Raji (cell line): ENCODE data around the gene BUD13.

Source experiments
- POLR2A ChIP-seq: IDR thresholded peaks from 2 replicates; pipeline ENCODE4 v1.6.1; 2011; ENCODE audit warnings: low read depth, low read length, control low read depth; ENCODE audit not compliant: insufficient read depth

The BUD13 gene

DNA sequence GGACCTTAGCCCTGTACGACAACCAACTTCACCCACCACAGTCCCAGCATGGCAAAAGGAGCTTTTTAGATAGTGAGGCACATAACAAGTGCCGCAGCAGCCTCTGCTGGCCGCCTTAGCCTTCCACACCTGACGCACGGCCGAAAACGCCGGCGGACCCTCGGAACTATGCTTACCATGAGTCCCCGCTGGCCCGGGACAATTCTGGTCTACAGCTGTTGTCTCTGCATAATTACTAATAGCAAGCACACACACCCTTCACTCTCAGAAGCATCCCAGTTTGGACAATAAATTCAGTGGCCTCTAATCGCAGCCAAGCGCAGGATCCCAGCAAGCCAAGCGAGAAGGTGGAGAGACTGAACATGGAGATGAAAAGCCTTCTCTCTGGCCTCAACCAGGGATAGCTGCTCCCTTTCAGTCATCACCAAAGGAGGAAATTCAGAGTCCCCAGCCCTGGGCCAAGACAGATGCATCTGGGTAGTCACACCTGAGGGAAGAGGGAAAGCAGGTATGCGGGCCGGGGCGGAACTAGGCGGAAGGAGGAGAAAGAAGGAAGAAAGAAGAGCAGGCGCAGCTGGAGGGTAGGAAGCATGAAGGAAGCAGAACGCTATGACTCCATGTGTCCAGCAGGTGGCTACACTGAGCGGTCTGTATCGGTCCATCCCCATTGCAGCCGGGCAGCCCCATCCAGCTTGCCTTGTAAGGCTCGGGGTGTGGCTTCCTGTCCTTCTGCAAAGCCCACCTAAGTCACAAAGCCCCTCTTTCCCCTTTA, 40.3 kb downstream of the BUD13 start:
- TF ChIP-seq POLR2A, result no peak

- no peak for TF ChIP-seq POLR2A
Observed at GRCh38 chr11:116731821-116732220, 41.0 kb downstream of the BUD13 start.

DNA sequence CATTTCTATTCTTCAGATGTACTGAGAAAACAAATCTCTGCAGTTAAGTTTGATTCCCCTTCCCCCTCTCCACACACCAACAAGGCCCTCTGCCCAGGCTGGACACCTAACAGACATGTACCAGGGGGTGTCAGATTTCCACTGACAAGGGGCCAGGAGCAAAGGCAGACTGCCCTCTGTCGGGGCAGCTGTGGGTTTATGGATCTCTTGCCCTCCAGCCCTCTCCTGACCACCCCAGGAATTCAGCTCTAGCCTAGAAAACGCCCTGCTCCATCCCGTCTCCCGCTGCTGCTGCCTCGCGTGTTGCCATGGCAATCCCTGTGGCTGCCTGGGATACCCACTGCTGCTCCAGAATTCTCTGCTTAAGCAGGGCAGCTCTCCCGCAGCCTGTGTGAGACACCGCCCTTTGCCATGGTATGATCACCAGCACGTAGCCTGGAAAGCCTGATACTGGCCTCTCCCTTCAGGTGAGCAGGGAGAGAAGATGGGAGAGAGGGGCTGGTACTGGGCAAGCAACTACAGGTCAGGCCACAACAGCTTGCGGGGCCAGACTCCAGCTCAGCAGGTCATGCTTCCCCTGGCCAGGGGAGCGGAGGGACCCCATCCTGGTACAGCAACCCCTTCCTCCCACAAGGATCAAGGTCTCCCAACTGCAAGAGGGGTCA, 41.6 kb downstream of the BUD13 start:
- no peak for TF ChIP-seq POLR2A

GRCh38 chr11:116730601-116731000, 42.2 kb downstream of the BUD13 start:
- TF ChIP-seq POLR2A, result no peak

GRCh38 chr11:116730241-116730561, 42.6 kb downstream of the BUD13 start:
- TF ChIP-seq POLR2A, result no peak

GRCh38 chr11:116729501-116730240, 43.1 kb downstream of the BUD13 start:
- no peak for TF ChIP-seq POLR2A

DNA sequence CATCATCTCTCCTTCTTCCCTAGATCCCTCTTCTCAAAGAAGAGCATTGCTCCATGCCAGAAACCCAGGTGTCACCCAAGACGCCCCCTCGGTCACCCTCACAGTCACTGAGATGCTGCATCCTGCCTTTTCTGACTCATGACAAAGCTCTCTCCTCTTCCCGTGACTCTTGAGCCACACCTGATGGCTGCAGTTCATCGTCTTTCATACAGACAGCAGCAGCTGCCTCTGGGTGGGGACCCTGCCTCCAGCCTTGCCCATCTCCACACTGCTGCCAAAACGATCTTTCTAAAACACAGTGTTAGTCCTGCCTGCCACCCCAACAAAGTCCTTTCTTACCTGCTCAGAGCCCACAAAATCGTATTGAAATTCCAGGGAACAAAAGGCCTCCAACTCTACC, 44.8 kb downstream of the BUD13 start:
- no peak for TF ChIP-seq POLR2A

- TF ChIP-seq POLR2A, result no peak
Observed at GRCh38 chr11:116725434-116726221, 47.2 kb downstream of the BUD13 start.

DNA sequence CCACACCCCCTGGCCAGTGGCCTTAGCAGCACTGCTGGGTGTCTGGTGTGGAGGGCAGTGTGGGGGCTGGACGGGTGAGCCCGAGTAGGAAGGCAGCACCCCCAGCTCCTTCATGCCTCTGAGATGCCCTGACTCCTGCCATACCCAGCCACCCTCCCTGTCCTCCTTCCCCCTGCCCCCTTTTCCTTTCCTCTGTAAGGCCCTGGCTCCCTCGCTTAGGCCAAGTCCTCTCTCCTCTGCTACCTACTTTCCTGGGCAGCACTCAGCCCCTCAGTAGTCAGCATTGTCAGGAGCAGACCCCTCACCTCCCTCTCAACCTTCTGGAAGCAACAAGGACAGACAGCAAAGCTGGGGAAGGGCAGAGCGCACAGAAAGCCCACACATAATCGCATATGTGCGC, 48.0 kb downstream of the BUD13 start:
- no peak for TF ChIP-seq POLR2A

GRCh38 chr11:116723511-116723910, 49.3 kb downstream of the BUD13 start:
- TF ChIP-seq POLR2A, result no peak

- no peak for TF ChIP-seq POLR2A
Observed at GRCh38 chr11:116721988-116722387, 50.8 kb downstream of the BUD13 start.

DNA sequence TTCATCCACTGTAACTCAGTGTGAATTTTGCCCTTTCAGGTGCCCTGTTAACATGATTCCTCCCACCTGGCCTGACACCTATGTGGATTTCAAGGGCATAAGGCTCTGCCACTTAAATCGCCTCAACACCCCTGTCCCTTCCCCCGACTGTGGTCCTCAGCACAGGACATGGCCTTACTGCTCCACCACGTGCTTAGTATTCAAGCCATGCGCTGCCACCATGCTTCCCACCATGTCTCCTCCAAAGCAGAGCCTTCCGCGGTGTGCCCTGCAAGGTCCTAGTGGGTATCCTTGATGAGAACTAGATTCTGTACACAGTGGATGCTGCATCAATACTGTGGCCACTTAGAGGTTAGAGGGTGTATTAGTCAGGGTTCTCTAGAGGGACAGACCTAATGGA, 51.9 kb downstream of the BUD13 start:
- TF ChIP-seq POLR2A, result no peak

GRCh38 chr11:116718955-116719501, 53.8 kb downstream of the BUD13 start:
- no peak for TF ChIP-seq POLR2A

GRCh38 chr11:116716621-116717020, 56.2 kb downstream of the BUD13 start:
- no peak for TF ChIP-seq POLR2A

DNA sequence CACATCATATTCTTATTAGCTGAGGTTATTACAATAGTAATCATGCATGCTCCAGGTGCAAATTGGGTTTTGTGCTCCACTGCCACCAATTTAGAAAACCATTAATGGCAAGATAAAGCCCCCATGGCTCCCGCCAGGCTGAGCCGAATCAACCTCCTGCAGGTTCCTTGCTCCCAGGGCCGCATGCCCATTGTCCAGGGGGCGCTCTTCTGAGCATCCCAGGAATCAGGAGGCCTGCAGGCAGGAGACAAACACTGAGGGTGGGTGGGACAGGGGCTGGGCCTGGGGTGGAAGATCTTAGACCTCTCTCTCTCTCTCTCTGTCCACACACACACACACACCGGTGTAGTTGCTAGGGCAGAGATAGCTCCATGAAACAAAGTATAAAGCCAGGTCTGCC, 57.4 kb downstream of the BUD13 start:
- TF ChIP-seq POLR2A, result no peak

DNA sequence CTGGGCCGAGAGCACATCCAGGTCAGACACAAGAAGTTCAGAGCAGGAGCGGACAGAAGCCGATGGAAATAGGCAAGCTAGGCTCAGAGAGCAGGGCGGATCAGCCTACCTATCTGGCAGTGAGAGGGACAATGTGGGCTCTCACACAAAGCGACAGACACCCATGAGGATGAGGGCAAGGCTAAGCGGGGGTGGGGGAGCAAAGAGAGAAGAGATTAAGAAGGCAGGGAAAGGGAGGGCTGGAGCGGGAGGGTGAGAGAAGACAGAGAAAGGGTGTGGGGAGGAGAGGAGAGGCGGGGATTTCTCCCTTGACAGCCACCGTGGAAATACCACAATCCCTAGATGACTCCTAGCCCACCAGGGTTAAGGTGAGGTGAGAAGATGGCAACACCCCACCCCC, 57.9 kb downstream of the BUD13 start:
- no peak for TF ChIP-seq POLR2A

DNA sequence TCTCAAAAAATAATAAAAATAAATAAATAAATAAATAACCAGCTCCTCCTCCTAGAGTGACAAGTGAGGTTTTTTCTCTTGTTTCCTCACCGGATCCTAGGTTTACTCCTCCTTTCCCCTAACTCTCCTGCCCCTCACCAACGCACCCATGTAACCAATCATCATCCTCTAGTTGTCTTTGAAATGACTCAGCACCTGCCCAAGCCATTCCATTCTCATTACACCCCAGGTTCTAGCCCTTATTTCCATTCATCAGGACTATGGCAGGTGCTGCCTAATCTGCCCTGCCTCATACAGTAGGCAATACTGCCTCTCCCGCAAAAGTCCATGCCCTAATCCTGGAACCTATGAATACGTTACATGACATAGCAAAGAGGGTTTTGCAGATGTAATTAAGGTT, 60.4 kb downstream of the BUD13 start:
- TF ChIP-seq POLR2A, result no peak
